GM18502 (cell line): ENCODE results near the gene ANKLE1.
"Not testable (repeated sequence)": the region's sequence is repeated elsewhere in the genome, so short reads cannot be mapped to it uniquely, and the experiment has no call there.

ENCODE experiments used
- ATAC-seq: cut with Tn5 transposase; IDR thresholded peaks from one replicate; pipeline ENCODE4 v1.9.1; 2021; ENCODE audit warnings: mild to moderate bottlenecking; ENCODE audit not compliant: unreplicated experiment, poor library complexity

Gene ANKLE1

DNA sequence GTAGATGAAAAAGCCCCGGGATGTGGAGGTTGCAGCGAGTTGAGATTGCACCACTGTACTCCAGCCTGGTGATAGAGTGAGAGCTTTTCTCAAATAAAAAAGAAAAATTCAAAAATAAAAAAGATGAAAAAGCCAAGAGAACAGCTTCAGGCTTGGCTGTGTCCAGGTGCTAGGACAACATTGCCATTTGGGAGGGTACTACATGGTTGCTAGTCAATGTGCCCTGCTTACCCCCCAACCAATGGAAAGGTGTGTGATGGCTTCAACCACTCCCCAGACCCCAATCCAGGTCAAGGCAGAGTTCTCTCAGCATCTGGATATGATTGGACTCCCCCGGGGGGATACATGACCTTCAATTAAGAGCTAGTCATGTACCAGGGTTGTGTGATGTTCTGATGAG is 2.3 kb upstream of the ANKLE1 start:
- no peak for ATAC-seq

GRCh38 chr19:17282488-17283125 is 906 bp downstream of the ANKLE1 start:
- peak; percentile 67 for ATAC-seq

GRCh38 chr19:17283504-17283996 is 1.8 kb downstream of the ANKLE1 start:
- ATAC-seq = no peak

DNA sequence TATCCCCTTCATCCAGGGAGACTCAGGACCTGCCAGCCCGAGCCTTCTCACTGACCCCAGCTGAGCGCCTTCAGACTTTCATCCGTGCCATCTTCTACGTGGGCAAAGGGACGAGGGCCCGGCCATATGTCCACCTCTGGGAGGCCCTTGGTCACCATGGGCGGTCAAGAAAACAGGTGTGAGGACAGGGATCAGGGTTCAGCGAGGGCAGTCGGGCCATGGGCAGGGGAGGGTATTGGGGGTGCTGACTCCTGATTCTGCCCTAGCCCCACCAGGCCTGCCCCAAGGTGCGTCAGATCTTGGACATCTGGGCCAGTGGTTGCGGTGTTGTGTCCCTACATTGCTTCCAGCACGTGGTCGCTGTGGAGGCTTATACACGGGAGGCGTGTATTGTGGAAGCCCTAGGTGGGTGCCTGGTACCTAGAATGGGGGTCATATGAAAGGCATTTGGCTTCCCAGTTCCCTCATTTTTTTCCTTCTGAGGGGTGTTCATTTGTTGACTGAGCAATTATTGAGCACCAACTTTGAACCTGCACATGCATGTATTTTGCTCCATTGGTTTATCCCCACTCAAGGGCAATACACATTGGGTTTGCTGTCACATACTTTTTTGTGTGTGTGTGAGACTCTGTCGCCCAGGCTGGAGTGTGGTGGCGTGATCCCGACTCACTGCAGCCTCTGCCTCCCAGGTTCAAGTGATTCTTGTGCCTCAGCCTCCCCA is 3.9 kb downstream of the ANKLE1 start:
- ATAC-seq = no peak

GRCh38 chr19:17286263-17286662 is 4.6 kb downstream of the ANKLE1 start:
- ATAC-seq = no peak

DNA sequence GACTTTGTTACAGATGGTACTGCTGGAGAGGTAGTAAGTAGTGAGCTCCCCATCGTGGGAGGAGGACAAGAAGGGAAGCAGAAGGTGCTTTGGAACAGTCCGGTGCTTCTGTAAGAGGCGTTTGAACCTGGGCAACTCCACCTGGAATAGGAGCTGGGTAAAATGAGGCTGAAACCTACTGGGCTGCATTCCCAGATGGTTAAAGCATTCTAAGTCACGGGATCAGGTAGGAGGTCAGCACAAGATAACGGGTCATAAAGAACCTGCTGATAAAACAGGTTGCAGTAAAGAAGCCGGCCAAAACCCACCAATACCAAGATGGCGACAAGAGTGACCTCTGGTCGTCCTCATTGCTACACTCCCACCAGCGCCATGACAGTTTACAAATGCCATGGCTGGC is 5.1 kb downstream of the ANKLE1 start:
- ATAC-seq = no peak

- no peak for ATAC-seq
These were observed 7.8 kb downstream of the ANKLE1 start for GRCh38 chr19:17289489-17289888.

- peak; percentile 74 for ATAC-seq
These were observed 10.8 kb downstream of the ANKLE1 start for GRCh38 chr19:17292301-17293074.

DNA sequence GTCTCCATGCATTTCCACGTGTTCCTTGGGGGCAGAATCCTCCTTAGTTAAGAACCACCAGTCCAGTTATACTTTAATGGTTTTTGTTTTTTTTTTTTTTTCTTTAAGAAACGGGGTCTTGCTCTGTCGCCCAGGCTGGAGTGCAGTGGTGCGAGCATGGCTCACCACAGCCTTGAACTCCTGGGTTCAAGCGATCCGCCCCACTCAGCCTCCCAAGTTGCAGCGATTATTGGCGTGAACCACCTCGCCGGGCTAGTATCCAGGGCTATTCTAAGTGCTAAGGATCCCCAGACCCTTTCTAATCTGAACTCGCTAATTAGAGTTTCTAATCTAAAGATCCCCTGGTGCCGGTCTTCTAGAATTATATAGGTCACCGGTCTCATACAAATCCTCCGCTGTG is 11.9 kb downstream of the ANKLE1 start:
- ATAC-seq = no peak

DNA sequence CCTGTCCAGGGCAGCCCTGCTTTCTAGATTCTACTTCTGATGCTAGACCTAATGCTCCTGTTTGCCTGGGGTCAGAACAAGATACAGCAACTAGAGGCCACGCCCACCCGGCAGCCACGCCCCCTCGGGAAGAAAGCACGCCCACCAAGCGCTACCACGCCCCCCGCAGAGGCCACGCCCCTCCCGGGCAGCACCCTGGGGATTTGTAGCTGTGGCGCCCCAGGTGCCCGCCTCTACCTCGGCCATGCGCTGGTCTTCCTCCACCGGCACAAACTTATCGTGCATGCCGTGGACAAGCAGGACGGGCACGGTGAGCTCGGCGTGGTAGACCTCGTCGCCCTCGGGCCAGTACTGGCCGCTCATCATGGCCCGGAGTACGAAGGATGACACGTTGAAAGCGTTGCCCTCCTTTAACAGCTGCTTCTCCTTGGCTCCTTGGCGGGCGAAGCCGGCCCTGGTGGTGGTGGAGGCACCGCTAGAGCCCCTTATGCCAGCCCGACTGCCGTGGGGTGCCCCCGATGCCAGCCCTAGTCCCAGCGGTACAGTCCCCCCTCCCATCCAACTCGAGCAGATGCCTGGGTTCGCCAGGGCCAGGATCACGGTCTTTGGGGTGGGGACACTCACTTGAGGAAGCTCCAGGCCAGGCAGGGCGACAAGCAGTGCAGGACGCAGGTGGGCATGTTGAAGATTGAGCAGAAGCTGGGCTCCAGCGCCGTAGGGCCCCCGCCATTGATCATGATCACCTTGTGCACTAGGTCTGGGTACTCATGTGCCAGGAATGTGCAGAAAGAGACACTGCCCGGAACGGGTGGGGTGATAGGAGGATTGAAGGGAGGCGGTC is 12.6 kb downstream of the ANKLE1 start:
- ATAC-seq = no peak

DNA sequence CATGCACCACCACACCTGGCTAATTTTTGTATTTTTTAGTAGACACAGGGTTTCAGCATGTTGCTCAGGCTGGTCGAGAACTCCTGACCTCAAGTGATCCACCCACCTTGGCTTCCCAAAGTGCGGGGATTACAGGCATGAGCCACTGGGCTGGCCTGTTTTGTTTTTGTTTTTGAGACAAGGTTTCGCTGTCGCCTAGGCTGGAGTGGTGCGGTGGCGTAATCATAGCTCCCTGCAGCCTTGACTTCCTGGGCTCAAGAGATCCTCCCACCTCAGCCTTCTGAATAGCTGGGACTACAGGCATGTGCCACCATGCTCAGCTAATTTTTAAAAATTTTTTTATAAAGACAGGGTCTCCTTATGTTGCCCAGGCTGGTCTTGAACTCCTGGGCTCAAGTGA is 13.8 kb downstream of the ANKLE1 start:
- not testable (repeated sequence) for ATAC-seq

GRCh38 chr19:17296273-17296672 is 14.6 kb downstream of the ANKLE1 start:
- ATAC-seq = no peak

DNA sequence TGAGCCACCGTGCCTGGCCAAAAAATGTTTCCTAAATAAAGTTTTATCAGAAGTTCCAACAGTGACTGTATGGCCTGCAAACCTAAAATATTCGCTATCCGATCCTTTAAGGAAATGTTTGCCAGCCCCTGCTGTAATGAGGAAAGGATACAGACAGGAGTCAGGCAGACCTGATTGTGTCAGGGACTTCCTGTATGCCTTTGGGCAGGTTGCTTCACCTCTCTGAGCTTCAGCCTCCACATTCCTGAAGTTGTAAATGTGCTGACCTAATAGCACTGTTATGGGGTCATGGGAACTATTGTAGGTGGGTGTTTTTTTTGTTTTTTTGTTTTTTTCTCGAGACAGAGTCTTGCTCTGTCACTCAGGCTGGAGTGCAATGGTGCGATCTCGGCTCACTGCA is 15.3 kb downstream of the ANKLE1 start:
- no peak for ATAC-seq

DNA sequence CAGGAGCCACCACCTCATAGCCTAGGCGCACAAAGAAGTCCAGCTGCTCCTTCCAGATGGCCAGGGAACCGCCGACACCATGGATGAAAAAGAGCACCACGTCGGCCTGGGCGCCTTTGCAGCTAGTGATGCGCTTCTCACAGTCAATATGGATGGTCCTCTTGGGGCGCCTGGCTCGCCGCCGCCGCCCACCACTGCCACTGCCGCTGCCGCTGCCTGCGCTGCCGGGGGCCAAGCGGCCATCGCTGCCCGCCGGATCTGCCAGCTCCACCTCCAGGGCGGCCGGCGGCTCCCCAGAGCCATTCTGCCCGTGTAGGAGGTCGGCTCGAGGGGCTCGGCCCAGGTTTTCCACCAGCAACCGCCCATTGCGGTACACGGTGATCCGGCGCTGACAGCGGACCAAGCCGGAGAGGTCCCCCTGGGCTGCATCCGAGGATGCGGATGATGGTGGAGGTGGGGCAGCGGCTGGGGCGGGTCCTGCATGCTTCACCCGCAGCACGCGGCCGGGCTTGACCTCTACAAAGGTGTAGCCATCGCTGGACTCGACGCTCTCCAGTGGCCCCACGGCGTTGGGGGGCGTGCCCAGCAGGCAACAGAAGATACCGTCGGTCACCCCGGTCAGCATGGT is 19.4 kb downstream of the ANKLE1 start:
- ATAC-seq = no peak

- no peak for ATAC-seq
These were observed 20.9 kb downstream of the ANKLE1 start for GRCh38 chr19:17302391-17303166.

DNA sequence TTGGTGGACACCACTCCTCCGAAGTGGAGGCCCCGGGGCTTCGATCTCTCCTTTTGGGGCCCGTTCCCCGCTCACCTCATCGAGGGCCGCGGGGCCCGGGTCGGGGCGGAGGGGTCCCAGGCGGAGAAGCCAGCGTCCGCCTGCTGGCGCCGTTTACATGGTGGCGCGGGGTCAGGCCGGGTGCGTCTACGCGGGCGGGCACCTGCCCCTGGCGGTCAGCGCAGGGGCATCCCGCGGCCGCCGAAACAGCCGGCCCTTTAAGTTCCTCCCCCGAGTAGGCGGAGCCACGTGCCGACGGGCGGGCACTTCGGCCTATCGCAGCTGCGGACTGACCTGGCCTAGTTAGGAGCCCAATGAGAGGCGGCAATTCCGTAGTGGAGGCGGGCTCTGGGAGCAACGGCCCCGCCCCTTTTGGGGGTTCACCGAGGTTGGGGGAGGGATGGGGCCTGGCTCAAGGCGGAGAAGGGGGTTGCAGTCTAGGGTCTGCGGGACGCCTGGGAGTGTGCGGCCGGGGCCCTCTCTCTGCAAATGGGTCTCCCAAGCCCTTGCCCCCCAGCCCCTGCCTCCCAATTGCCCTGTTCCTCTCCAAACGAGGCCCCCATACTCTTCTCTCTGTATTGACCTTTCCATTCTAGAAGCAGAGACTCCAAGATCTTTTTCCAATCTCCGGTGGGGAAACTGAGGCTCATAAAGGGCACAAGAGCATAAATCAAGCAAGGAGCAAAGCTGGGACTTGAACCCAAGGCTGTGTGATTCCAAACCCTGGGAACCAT is 21.7 kb downstream of the ANKLE1 start, which contains the start of gene ABHD8:
Gene ABHD8 (minus strand): TSS at position 259 of the 773 bp plus-strand sequence. CDS start 1,809 bp downstream, outside the sequence.
- ATAC-seq = peak; percentile 59

- no peak for ATAC-seq
These were observed 22.2 kb downstream of the ANKLE1 start for GRCh38 chr19:17303940-17304267.
